HPDE6-E6E7 (cell line): ENCODE measurements around the gene CCDC12.

Experiments used
- DNase-seq: peaks from one replicate; pipeline ENCODE4 v3.0.0; 2011; ENCODE audit warnings: missing footprints; ENCODE audit errors: extremely low spot score

The CCDC12 gene

DNA sequence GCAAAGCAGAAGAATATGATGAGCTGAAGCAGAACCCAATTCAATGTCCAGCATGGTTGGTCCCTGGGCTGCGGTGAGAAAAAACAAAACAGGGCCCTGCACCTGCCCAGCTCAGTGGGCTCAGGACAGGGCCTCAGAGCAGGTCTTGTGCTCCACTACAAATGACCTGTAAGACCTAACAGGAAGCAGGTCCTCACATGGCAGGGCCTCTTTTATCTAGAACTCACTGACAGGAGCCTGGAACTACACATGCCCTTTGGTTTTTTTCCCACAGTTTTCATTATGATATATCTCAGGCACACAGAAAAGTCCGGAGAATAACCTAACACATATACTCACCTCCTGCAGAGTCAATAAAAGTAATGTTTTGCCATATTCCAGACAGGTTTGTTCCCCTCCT is 38.4 kb downstream of the CCDC12 start:
- no peak for DNase-seq

DNA sequence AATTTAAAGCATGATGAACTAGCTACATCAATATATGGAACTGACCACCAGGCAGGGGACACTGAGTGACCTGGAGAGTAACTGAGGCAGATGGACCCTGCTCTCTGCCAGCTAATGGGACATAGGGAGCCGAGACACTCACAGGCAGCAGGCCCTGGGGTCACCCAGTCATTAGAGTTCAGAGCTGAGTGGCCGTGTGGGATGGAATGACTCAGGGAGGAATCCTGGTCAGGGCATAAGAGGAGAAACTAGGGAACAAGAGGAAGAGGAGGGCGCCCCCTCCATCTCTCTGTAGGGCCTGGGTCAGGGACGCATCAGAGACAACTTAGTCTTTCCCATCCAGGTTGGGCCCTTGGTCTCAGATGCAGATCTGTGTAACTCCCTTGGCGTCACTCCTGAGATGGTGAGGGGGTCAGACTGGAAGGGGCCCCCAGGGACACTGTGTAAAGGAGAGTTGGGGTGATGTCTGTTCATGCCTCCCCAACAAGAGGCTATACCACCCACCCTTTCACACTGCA is 39.8 kb downstream of the CCDC12 start:
- DNase-seq = no peak

GRCh38 chr3:46935989-46936558 is 40.5 kb downstream of the CCDC12 start:
- no peak for DNase-seq

- DNase-seq = peak; percentile 64
Measured at GRCh38 chr3:46935168-46935858, 41.2 kb downstream of the CCDC12 start.

DNA sequence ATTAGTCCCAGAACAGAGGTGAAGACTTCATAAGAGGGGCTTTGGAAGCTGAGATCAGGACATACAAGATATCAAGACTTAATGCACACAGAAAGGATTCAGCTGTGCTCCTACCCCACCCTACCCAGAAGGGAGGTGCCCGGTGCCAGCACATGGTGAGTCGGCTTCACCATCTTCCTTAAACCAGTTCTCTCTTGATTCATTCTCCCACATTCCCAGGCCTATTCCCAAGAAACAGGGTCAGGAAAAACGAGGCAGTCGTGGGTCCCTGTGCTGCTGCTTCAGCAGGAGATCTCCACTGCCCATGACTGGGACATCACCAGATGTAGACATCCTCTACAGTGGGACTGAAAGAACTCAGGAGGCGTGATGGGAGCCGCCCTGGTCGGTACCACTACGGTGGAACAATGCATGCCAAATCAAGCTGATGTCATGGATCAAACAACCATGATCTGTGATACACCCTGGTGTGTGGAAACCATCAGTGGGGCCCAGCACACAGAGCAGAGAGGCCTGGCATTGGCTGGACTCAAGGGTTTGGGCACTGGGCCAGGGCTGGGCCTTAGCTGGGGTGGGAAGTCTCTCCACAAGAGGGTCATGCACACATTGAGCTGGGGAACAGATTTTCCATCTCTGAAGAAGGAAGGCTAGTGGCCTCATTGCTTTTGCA is 41.9 kb downstream of the CCDC12 start:
- DNase-seq = no peak

DNA sequence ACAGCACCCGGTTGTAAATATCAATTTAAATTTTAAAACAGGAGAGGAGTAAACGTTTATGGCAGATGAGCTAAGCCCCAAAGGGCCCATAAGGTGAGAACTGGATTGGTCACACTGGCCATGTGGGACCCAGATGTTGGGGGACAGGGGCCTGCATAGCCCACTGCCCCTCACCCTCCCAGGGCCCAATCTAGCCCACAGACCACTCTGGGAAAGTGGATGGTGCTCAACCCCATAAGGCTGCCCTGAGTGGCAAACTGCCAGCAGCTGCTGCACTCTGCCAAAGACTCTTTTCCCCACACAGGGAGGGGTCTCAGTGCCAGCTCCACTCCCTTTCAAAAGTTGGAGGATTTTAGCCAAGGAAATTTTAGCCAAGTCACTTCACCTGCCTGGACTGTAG is 42.5 kb downstream of the CCDC12 start:
- no peak for DNase-seq

GRCh38 chr3:46933261-46933660 is 43.3 kb downstream of the CCDC12 start:
- no peak for DNase-seq

- DNase-seq = no peak
Measured at GRCh38 chr3:46932455-46933225, 43.9 kb downstream of the CCDC12 start.

DNA sequence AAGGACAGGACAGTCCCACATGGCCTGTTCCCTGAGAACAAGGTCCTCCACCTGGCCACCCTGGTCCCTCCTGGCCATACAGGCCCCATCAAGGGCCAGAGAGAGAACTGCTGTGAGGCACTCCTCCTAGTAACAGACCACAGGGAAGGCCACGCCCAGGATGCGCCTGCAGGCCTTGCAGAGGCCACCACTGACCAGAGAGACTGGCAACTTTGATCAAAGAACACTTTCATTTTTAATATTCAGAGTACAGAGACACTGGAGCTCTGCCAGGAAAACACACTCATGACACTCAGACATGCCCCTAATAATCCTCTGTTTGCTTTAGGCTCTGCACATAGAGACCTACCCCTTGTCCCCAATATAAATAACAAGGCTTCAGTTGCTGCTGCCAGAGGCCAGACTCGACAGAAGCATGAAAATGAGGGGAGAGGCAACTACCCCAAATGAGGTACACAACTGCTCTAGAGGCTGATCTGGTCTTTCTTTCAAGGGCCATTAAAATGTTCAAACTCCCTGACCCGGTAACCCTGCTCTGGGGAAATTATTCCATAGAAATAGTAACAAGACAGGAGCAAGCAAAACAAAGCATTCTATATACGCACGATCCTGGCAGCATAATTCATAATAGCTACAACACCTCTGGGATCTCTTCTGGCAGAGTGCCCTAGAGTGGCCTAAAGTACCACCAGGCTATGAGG is 44.8 kb downstream of the CCDC12 start:
- DNase-seq = no peak

DNA sequence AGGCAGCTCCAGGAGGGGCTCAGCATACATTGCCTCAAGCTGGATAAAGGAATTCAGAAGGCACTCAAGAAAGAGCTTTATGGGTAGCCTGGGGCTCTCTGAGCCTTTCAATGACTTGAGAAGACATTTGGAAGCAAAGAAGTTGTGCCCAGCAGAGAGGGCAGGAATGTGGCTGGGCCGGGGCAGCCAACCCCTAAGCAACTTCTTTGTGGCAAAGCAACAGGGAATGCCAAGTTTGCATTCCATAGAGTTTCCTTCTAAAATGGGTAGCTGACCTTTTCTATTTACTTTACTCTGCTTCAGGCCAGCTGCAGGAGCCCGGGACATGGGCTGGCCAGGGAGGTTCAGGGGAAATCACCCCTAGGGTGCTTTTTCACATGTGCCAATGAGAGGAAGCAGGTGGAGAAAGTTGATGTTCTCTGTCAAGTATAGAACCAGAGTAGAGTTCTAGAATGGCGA is 45.6 kb downstream of the CCDC12 start:
- no peak for DNase-seq

- no peak for DNase-seq
Measured at GRCh38 chr3:46930166-46930944, 46.2 kb downstream of the CCDC12 start.

GRCh38 chr3:46929324-46929723 is 47.2 kb downstream of the CCDC12 start:
- no peak for DNase-seq

- DNase-seq = no peak
Measured at GRCh38 chr3:46928282-46928681, 48.3 kb downstream of the CCDC12 start.

- DNase-seq = no peak
Measured at GRCh38 chr3:46927718-46928073, 48.8 kb downstream of the CCDC12 start.

GRCh38 chr3:46926871-46927717 is 49.5 kb downstream of the CCDC12 start:
- DNase-seq = no peak

- no peak for DNase-seq
Measured at GRCh38 chr3:46926447-46926846, 50.1 kb downstream of the CCDC12 start.

- DNase-seq = no peak
Measured at GRCh38 chr3:46926039-46926438, 50.5 kb downstream of the CCDC12 start.

- DNase-seq = no peak
Measured at GRCh38 chr3:46925585-46925934, 51.0 kb downstream of the CCDC12 start.

GRCh38 chr3:46924921-46925584 is 51.5 kb downstream of the CCDC12 start:
- no peak for DNase-seq
